H9 (cell line): ENCODE results near the gene SDR39U1. TPM values are rescaled to one million over a fixed set of nuclear protein-coding genes. Genes with fewer than 3 reads are reported as not detected.

Experiments
- DNase-seq: peaks from one replicate; pipeline ENCODE4 v3.0.0-alpha.2; 2017
- H2AFZ ChIP-seq: one replicate; pipeline ENCODE4 v1.6.1; 2013; ENCODE audit warnings: mild to moderate bottlenecking, low read length, control low read depth, moderate library complexity
- H2AK5ac ChIP-seq: 2 replicates; pipeline ENCODE4 v1.6.1; 2013; ENCODE audit warnings: low read length, control low read depth, mixed read lengths; ENCODE audit not compliant: insufficient read length
- H2BK120ac ChIP-seq: one replicate; pipeline ENCODE4 v1.6.1; 2013; ENCODE audit warnings: low read depth, mild to moderate bottlenecking, low read length, control low read depth, inconsistent platforms; ENCODE audit not compliant: poor library complexity, severe bottlenecking
- H2BK12ac ChIP-seq: 2 replicates; pipeline ENCODE4 v1.6.1; 2013; ENCODE audit warnings: low read length, control low read depth, mixed read lengths, low read depth; ENCODE audit not compliant: insufficient read length
- H2BK15ac ChIP-seq: 2 replicates; pipeline ENCODE4 v1.6.1; 2013; ENCODE audit warnings: low read depth, low read length, control low read depth
- H2BK20ac ChIP-seq: one replicate; pipeline ENCODE4 v1.6.1; 2013; ENCODE audit warnings: low read depth, mild to moderate bottlenecking, low read length, control low read depth, inconsistent platforms; ENCODE audit not compliant: poor library complexity, severe bottlenecking
- H2BK5ac ChIP-seq: 2 replicates; pipeline ENCODE4 v1.6.1; 2013; ENCODE audit warnings: low read length, control low read depth, mixed read lengths; ENCODE audit not compliant: insufficient read length
- H3K14ac ChIP-seq: 2 replicates; pipeline ENCODE4 v1.6.1; 2013; ENCODE audit warnings: low read length, control low read depth; ENCODE audit not compliant: insufficient read depth
- H3K18ac ChIP-seq: 2 replicates; pipeline ENCODE4 v1.6.1; 2013; ENCODE audit warnings: low read depth, mild to moderate bottlenecking, mixed read lengths, low read length, control low read depth; ENCODE audit not compliant: insufficient read length
- H3K23ac ChIP-seq: 2 replicates; pipeline ENCODE4 v1.6.1; 2013; ENCODE audit warnings: low read length, control low read depth, mixed read lengths, low read depth; ENCODE audit not compliant: insufficient read length
- H3K23me2 ChIP-seq: 2 replicates; pipeline ENCODE4 v1.6.1; 2013; ENCODE audit warnings: low read depth, mild to moderate bottlenecking, mixed read lengths, low read length, control low read depth; ENCODE audit not compliant: insufficient read length, poor library complexity, severe bottlenecking
- H3K27ac ChIP-seq: 2 replicates; pipeline ENCODE4 v1.5.1; 2013; ENCODE audit warnings: low read length, control low read depth, mixed read lengths, low read depth; ENCODE audit not compliant: insufficient read length
- H3K27me3 ChIP-seq: 2 replicates; pipeline ENCODE4 v1.6.1; 2013; ENCODE audit warnings: low read length, control low read depth, inconsistent platforms; ENCODE audit not compliant: insufficient read depth
- H3K4ac ChIP-seq: 2 replicates; pipeline ENCODE4 v1.6.1; 2013; ENCODE audit warnings: low read depth, mild to moderate bottlenecking, control low read depth, inconsistent platforms, low read length, moderate library complexity
- H3K4me1 ChIP-seq: 2 replicates; pipeline ENCODE4 v1.6.1; 2013; ENCODE audit warnings: low read length, control low read depth, inconsistent platforms; ENCODE audit not compliant: insufficient read depth
- H3K4me2 ChIP-seq: 2 replicates; pipeline ENCODE4 v1.6.1; 2013; ENCODE audit warnings: low read length, control low read depth, mixed read lengths; ENCODE audit not compliant: insufficient read length, insufficient read depth
- H3K56ac ChIP-seq: 2 replicates; pipeline ENCODE4 v1.6.1; 2013; ENCODE audit warnings: low read depth, mild to moderate bottlenecking, mixed read lengths, low read length, control low read depth; ENCODE audit not compliant: insufficient read length
- H3K79me1 ChIP-seq: 2 replicates; pipeline ENCODE4 v1.6.1; 2013; ENCODE audit warnings: low read depth, mild to moderate bottlenecking, moderate library complexity, low read length, control low read depth, inconsistent platforms; ENCODE audit not compliant: insufficient read depth, poor library complexity, severe bottlenecking
- H3K79me2 ChIP-seq: 2 replicates; pipeline ENCODE4 v1.6.1; 2013; ENCODE audit warnings: low read length, control low read depth, inconsistent platforms; ENCODE audit not compliant: insufficient read depth
- H3K9ac ChIP-seq: 2 replicates; pipeline ENCODE4 v1.6.1; 2013; ENCODE audit warnings: low read length, control low read depth, mixed read lengths; ENCODE audit not compliant: insufficient read length; ENCODE audit errors: extremely low read depth
- H3K9me3 ChIP-seq: one replicate; pipeline ENCODE4 v1.6.1; 2013; ENCODE audit warnings: low read depth, low read length, inconsistent platforms; ENCODE audit not compliant: control insufficient read depth
- H3T11ph ChIP-seq: one replicate; pipeline ENCODE4 v1.6.1; 2013; ENCODE audit warnings: mild to moderate bottlenecking, low read length, control low read depth, inconsistent platforms
- H4K20me1 ChIP-seq: one replicate; pipeline ENCODE4 v1.6.1; 2013; ENCODE audit not compliant: control insufficient read depth, insufficient read length, insufficient read depth
- H4K5ac ChIP-seq: 2 replicates; pipeline ENCODE4 v1.6.1; 2013; ENCODE audit warnings: low read depth, mild to moderate bottlenecking, mixed read lengths, low read length, control low read depth; ENCODE audit not compliant: insufficient read length
- H4K8ac ChIP-seq: replicated peaks from 2 replicates; pipeline ENCODE4 v1.6.1; 2013; ENCODE audit warnings: low read length, control low read depth, mixed read lengths, low read depth; ENCODE audit not compliant: insufficient read length
- H4K91ac ChIP-seq: 2 replicates; pipeline ENCODE4 v1.6.1; 2013; ENCODE audit warnings: low read depth, mild to moderate bottlenecking, moderate library complexity, mixed read lengths, low read length, control low read depth; ENCODE audit not compliant: insufficient read length
- H3K27ac Mint-ChIP-seq, 3 experiments: 2 replicates in 2 of 3; 3 replicates in 1 of 3; pipeline ENCODE4 v1.8.0; 2020 to 2021; ENCODE audit warnings: mixed read lengths in 3 of 3, mild to moderate bottlenecking in 1 of 3, moderate library complexity in 1 of 3
- H3K27me3 Mint-ChIP-seq: 2 replicates; pipeline ENCODE4 v1.8.0; 2021; ENCODE audit warnings: low read depth, mild to moderate bottlenecking, moderate library complexity, mixed read lengths
- H3K36me3 Mint-ChIP-seq, 3 experiments: 2 replicates in 2 of 3; 3 replicates in 1 of 3; pipeline ENCODE4 v1.8.0; 2020 to 2021; ENCODE audit warnings: low read depth in 3 of 3, mixed read lengths in 3 of 3; ENCODE audit not compliant: insufficient read depth in 1 of 3
- H3K4me1 Mint-ChIP-seq, 2 experiments: 2 replicates each; pipeline ENCODE4 v1.8.0; 2020; ENCODE audit warnings: mixed read lengths in 2 of 2
- H3K4me3 Mint-ChIP-seq, 2 experiments: 2 replicates in 1 of 2; 3 replicates in 1 of 2; pipeline ENCODE4 v1.8.0; 2020 to 2021; ENCODE audit warnings: mild to moderate bottlenecking in 2 of 2, mixed read lengths in 2 of 2, moderate library complexity in 1 of 2
- H3K9me3 Mint-ChIP-seq, 2 experiments: 2 replicates in 1 of 2; 3 replicates in 1 of 2; pipeline ENCODE4 v1.8.0; 2020; ENCODE audit warnings: mild to moderate bottlenecking in 2 of 2, mixed read lengths in 2 of 2, moderate library complexity in 1 of 2
- WGBS: extraction: QIAGEN DNeasy Blood & Tissue Kit; methylation state at CpG from one replicate; pipeline ENCODE4 v1.1.7; 2013; ENCODE audit warnings: missing lambda C conversion rate, low lambda C conversion rate, mixed read lengths; ENCODE audit not compliant: insufficient read length; ENCODE audit errors: extremely low coverage; 5-methylcytosine and 5-hydroxymethylcytosine counted together
- long read RNA-seq: library from polyadenylated mRNA; unstranded; transcript quantifications from one replicate; pipeline ENCODE4 v2.0.0, GENCODE V29; 2020
- total RNA-seq: library from RNA; stranded (reverse); gene quantifications from 2 replicates; pipeline ENCODE4 v1.2.1, GENCODE V29; 2021
- TF ChIP-seq, protein P1 (sequence below): fragments of 200-600 bp; sonication (generic); conservative IDR thresholded peaks from 3 replicates; pipeline ENCODE4 v1.8.0; 2021; ENCODE audit warnings: antibody characterized with exemption, mild to moderate bottlenecking

The SDR39U1 gene, protein sequence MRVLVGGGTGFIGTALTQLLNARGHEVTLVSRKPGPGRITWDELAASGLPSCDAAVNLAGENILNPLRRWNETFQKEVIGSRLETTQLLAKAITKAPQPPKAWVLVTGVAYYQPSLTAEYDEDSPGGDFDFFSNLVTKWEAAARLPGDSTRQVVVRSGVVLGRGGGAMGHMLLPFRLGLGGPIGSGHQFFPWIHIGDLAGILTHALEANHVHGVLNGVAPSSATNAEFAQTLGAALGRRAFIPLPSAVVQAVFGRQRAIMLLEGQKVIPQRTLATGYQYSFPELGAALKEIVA
- total RNA-seq = 56.2 and 65.0 TPM in 2 replicates
- long read RNA-seq, transcript SDR39U1-201 (6 exons, 1,233 nt) = major isoform, 70 of 265 reads
- long read RNA-seq, transcript SDR39U1-218 (3 exons, 1,960 nt) = minor isoform, 15 of 265 reads
- long read RNA-seq, transcript SDR39U1-209 (4 exons, 1,203 nt) = minor isoform, 34 of 265 reads
- long read RNA-seq, transcript SDR39U1-203 (5 exons, 1,507 nt) = minor isoform, 42 of 265 reads
- long read RNA-seq, partial matches to known transcripts = 28 of 265 reads
- long read RNA-seq, other reads (novel, unspliced or antisense) = 59 of 265 reads

DNA sequence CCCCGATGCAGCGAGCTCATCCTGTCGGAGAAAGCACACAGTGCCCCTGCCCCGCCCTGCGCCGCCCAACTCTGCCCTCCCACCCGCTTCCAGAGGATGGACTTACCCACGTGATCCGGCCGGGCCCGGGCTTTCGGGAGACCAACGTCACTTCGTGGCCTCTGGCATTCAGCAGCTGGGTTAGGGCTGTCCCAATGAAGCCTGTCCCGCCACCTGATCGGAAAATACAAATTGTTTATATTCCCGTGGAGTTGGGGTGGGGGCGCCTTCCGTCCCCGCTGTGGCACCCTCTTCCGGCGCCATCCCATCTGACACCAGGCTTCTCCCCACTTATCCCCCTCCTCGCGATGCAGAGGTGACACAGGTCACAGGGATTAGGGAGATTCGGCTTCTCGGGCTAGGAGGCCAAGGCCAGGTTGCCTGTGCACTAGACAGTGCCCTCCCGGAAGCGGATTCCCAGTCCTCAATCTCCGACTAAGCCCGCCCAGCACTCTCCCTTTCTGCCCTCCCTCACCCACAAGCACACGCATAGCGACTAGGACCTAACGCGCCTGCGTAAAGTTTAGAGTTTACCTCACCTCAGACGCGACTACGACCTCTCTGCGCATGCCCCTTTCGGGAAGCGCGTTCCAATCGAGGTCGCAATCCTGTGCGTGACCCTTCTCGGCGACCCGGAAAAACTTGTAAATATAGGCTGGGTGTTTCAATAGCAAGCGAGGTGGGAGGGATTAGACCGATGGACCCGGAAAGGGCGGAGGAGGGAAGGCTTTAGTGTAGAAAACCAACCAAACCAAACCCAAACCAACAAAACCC, at the start of gene SDR39U1:
TSS of gene SDR39U1 (minus strand) at position 537 of the 813 bp plus-strand sequence. CDS start at position 530, 7 bp downstream.
- Histone ChIP-seq H2BK15ac (no peak within 1 kb of the TSS), H4K8ac (no peak within 1 kb of the TSS), H3K4ac (no peak within 1 kb of the TSS), H3K18ac (peak within 1 kb of the TSS; percentile 93), H3K27ac (peak within 1 kb of the TSS; percentile 83), H2BK120ac (no peak within 1 kb of the TSS), H2BK12ac (no peak within 1 kb of the TSS), H2AFZ (peak within 1 kb of the TSS; percentile 85), H3K23me2 (peaks cover 10% of the 10 kb centered on the region), H2BK20ac (no peak within 1 kb of the TSS), H3K4me1 (no peaks in the 10 kb centered on the region), H3K79me2 (no peaks in the 10 kb centered on the region), H3K23ac (no peak within 1 kb of the TSS), H3K56ac (no peak within 1 kb of the TSS), H3T11ph (no peak within 1 kb of the TSS), H3K79me1 (peaks cover 2% of the 10 kb centered on the region), H2BK5ac (no peak within 1 kb of the TSS), H3K14ac (peak within 1 kb of the TSS; percentile 87), H3K27me3 (no peaks in the 10 kb centered on the region), H4K91ac (no peak within 1 kb of the TSS), H3K4me2 (peak within 1 kb of the TSS; percentile 69), H3K9me3 (no peaks in the 10 kb centered on the region), H3K9ac (peak within 1 kb of the TSS; percentile 86), H2AK5ac (no peak within 1 kb of the TSS), H4K20me1 (no peaks in the 10 kb centered on the region), H4K5ac (no peak within 1 kb of the TSS)
- WGBS = no CpG with 5 or more reads among the region's 52 CpGs
- H3K4me1 Mint-ChIP-seq = peaks cover 13 to 14% of the 10 kb centered on the region in 2 experiments
- H3K9me3 Mint-ChIP-seq = no peaks in the 10 kb centered on the region; a peak in 1 of 5 replicates
- DNase-seq = peak; percentile 97
- peak within 1 kb of the TSS; percentile 90 to 91 for H3K4me3 Mint-ChIP-seq
- peak within 1 kb of the TSS; percentile 99 to 100 (median 99) for H3K27ac Mint-ChIP-seq
- peaks cover 19 to 40% (median 37%) of the 10 kb centered on the region in 3 experiments for H3K36me3 Mint-ChIP-seq
- TF ChIP-seq, protein P1, sequence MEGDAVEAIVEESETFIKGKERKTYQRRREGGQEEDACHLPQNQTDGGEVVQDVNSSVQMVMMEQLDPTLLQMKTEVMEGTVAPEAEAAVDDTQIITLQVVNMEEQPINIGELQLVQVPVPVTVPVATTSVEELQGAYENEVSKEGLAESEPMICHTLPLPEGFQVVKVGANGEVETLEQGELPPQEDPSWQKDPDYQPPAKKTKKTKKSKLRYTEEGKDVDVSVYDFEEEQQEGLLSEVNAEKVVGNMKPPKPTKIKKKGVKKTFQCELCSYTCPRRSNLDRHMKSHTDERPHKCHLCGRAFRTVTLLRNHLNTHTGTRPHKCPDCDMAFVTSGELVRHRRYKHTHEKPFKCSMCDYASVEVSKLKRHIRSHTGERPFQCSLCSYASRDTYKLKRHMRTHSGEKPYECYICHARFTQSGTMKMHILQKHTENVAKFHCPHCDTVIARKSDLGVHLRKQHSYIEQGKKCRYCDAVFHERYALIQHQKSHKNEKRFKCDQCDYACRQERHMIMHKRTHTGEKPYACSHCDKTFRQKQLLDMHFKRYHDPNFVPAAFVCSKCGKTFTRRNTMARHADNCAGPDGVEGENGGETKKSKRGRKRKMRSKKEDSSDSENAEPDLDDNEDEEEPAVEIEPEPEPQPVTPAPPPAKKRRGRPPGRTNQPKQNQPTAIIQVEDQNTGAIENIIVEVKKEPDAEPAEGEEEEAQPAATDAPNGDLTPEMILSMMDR = no peak
- H3K27me3 Mint-ChIP-seq = no peaks in the 10 kb centered on the region; the same call in 1 of the 2 replicates
